K562 (cell line): Measurements from ENCODE around the gene GADD45GIP1. TPM values are rescaled to one million over a fixed set of nuclear protein-coding genes. Genes with fewer than 3 reads are reported as not detected.

Source experiments
- ATF2 ChIP-seq: sonication (generic); formaldehyde crosslinking; IDR thresholded peaks from 2 replicates; pipeline ENCODE4 v1.8.1; 2022; ENCODE audit warnings: missing genetic modification reagents
- CSDE1 ChIP-seq, 2 experiments: fragments of 450-650 bp; IDR thresholded peaks; 2 replicates each; pipeline ENCODE4 v1.6.1; 2016; ENCODE audit warnings: mild to moderate bottlenecking in 1 of 2
- CTCF ChIP-seq, 3 experiments: IDR thresholded peaks in 2 of 3; conservative IDR thresholded peaks in 1 of 3; 2 replicates each; pipeline ENCODE4 v1.5.1; 2011 to 2012; ENCODE audit warnings: low read length in 3 of 3, mild to moderate bottlenecking in 3 of 3, control low read depth in 2 of 3, improper control_type of control experiment in 1 of 3, inconsistent platforms in 1 of 3, low read depth in 1 of 3, mixed read lengths in 1 of 3, moderate library complexity in 1 of 3; ENCODE audit not compliant: insufficient read depth in 2 of 3
- DMBX1 ChIP-seq: fragments of 250-450 bp; sonication (Bioruptor Pico); IDR thresholded peaks from 2 replicates; pipeline ENCODE4 v1.8.0; 2022; ENCODE audit warnings: inconsistent platforms, mild to moderate bottlenecking, moderate library complexity, borderline replicate concordance
- MIER1 ChIP-seq: fragments of 450-650 bp; IDR thresholded peaks from 2 replicates; pipeline ENCODE4 v1.6.1; 2016; ENCODE audit warnings: antibody characterized with exemption, mild to moderate bottlenecking, low read depth
- NCOA1 ChIP-seq: fragments of 450-650 bp; IDR thresholded peaks from 2 replicates; pipeline ENCODE4 v1.6.1; 2016; ENCODE audit warnings: low read depth
- NR2C1 ChIP-seq, 2 experiments: fragments of 450-650 bp; IDR thresholded peaks; 2 replicates each; pipeline ENCODE4 v1.6.1; 2017; ENCODE audit warnings: mild to moderate bottlenecking in 2 of 2, antibody characterized with exemption in 1 of 2, inconsistent platforms in 1 of 2, missing compliant biosample characterization in 1 of 2, missing genetic modification characterization in 1 of 2
- PHF21A ChIP-seq: fragments of 450-650 bp; IDR thresholded peaks from 2 replicates; pipeline ENCODE4 v1.6.1; 2017; ENCODE audit warnings: low read depth, borderline replicate concordance
- PKNOX1 ChIP-seq: fragments of 450-650 bp; IDR thresholded peaks from 2 replicates; pipeline ENCODE4 v1.6.1; 2016
- PURB ChIP-seq: sonication (generic); formaldehyde crosslinking; IDR thresholded peaks from 2 replicates; pipeline ENCODE4 v1.9.0; 2021; ENCODE audit warnings: low read depth, mild to moderate bottlenecking, missing genetic modification reagents
- SUPT5H ChIP-seq: fragments of 450-650 bp; IDR thresholded peaks from 2 replicates; pipeline ENCODE4 v1.6.1; 2016
- TAF1 ChIP-seq: IDR thresholded peaks from 2 replicates; pipeline ENCODE4 v1.6.1; 2011; ENCODE audit warnings: mild to moderate bottlenecking, low read length, moderate library complexity; ENCODE audit not compliant: insufficient read depth, control insufficient read depth, severe bottlenecking; ENCODE audit errors: extremely low read depth
- ZFPM2 ChIP-seq: fragments of 250-450 bp; sonication (Bioruptor Pico); IDR thresholded peaks from 2 replicates; pipeline ENCODE4 v1.5.1; 2022; ENCODE audit warnings: mild to moderate bottlenecking
- ZNF407 ChIP-seq: fragments of 450-650 bp; IDR thresholded peaks from 2 replicates; pipeline ENCODE4 v1.6.1; 2016; ENCODE audit warnings: low read depth
- ZNF431 ChIP-seq: sonication (generic); formaldehyde crosslinking; IDR thresholded peaks from 2 replicates; pipeline ENCODE4 v1.8.0; 2022; ENCODE audit warnings: mild to moderate bottlenecking, missing genetic modification reagents
- polyA plus RNA-seq, 8 experiments: library from polyadenylated mRNA; depleted of rRNA in 4 of 8; stranded (reverse) in 5 of 8; unstranded in 3 of 8; fragments of >200 nt; fragmentation: Nextera tagmentation in 2 of 8; fragmentation: Illumina TruSeq in 1 of 8; extraction: Ambion mirVana in 2 of 8; extraction: Trizol in 1 of 8; gene quantifications; 2 replicates each; pipeline versions ENCODE4 v1.2.1 to v1.2.3, GENCODE V29; 2011 to 2014; ENCODE audit warnings: inconsistent platforms in 1 of 8, missing spikeins in 1 of 8
- total RNA-seq, 7 experiments: library from RNA; depleted of rRNA in 6 of 7; stranded (reverse); fragments of >200 nt in 6 of 7; fragmentation: Illumina TruSeq in 2 of 7; extraction: Trizol in 2 of 7; gene quantifications; 2 replicates each; pipeline versions ENCODE4 v1.2.1 to v1.2.3, GENCODE V29; 2011 to 2021; ENCODE audit warnings: low replicate concordance in 1 of 7

GADD45GIP1 gene
- total and polyA plus RNA-seq, 9 of the 15 experiments (the other 6 are each of a cell fraction or from before 2014, with no cell fraction given): 5.1 to 161 (median 29.2) TPM

GRCh38 chr19:12965017-12965811 lies 8.2 kb upstream of the GADD45GIP1 start (continued):
- TF ChIP-seq NR2C1 (IDR thresholded peaks at IDR 0.05): no peak
- TF ChIP-seq NR2C1 (tag; IDR thresholded peaks at IDR 0.05): no peak
- TF ChIP-seq CTCF (IDR thresholded peaks at IDR 0.05 in 2 of 3, conservative IDR thresholded peaks at IDR 0.05 in 1 of 3; ENCODE audit: insufficient read depth in 2 of 3, low read depth in 1 of 3, low read length in 3 of 3): peak; percentile 88 to 99 (median 98)
- TF ChIP-seq PURB (CRISPR knock-in tag): no peak
- no peak for TF ChIP-seq ZNF431 (CRISPR knock-in tag)
- no peak for TF ChIP-seq ZFPM2 (CRISPR knock-in tag)
- TF ChIP-seq PKNOX1: peak; percentile 41
- TF ChIP-seq DMBX1 (CRISPR knock-in tag): no peak
- peak; percentile 65 for TF ChIP-seq NCOA1
- TF ChIP-seq SUPT5H: 0 out of 2 replicates have a peak, but pooled peaks have one; percentile 42
- peak; percentile 37 for TF ChIP-seq TAF1
- TF ChIP-seq ZNF407: no peak
- no peak for TF ChIP-seq CSDE1 (IDR thresholded peaks at IDR 0.05)
- no peak for TF ChIP-seq PHF21A
- TF ChIP-seq ATF2 (CRISPR knock-in tag): no peak
- TF ChIP-seq MIER1: 0 out of 2 replicates have a peak, but pooled peaks have one; percentile 65
